Astrocyte (in vitro differentiated cells and primary cell): ENCODE measurements around the gene FYN. TPM values are rescaled to one million over a fixed set of nuclear protein-coding genes. Genes with fewer than 3 reads are reported as not detected.

Source experiments
- DNase-seq: peaks from one replicate; pipeline ENCODE4 v3.0.0-alpha.2; 2010; ENCODE audit warnings: low read depth
- FAIRE-seq: peaks from 2 replicates; lab custom pipeline; 2011; peaks lifted over from hg19 to GRCh38; lab: Jason Lieb, UNC
- H2AFZ ChIP-seq: 2 replicates; pipeline ENCODE4 v1.6.0; 2012; ENCODE audit warnings: low read depth, low read length, inconsistent platforms
- H3K27ac ChIP-seq: 2 replicates; pipeline ENCODE4 v1.5.1; 2011; ENCODE audit warnings: low read depth, low read length, inconsistent platforms
- H3K27me3 ChIP-seq: 2 replicates; pipeline ENCODE4 v1.6.0; 2011; ENCODE audit warnings: low read length, inconsistent platforms; ENCODE audit not compliant: insufficient read depth
- H3K36me3 ChIP-seq: 2 replicates; pipeline ENCODE4 v1.5.1; 2011; ENCODE audit warnings: low read length, inconsistent platforms; ENCODE audit not compliant: insufficient read depth
- H3K4me1 ChIP-seq: 2 replicates; pipeline ENCODE4 v1.5.1; 2011; ENCODE audit warnings: low read length, inconsistent platforms; ENCODE audit not compliant: insufficient read depth
- H3K4me2 ChIP-seq: 2 replicates; pipeline ENCODE4 v1.6.0; 2012; ENCODE audit warnings: low read length, inconsistent platforms
- H3K4me3 ChIP-seq: 2 replicates; pipeline ENCODE4 v1.5.1; 2011; ENCODE audit warnings: low read depth, mild to moderate bottlenecking, low read length, inconsistent platforms; ENCODE audit not compliant: insufficient read depth
- H3K79me2 ChIP-seq: 2 replicates; pipeline ENCODE4 v1.6.0; 2012; ENCODE audit warnings: mild to moderate bottlenecking, low read length, inconsistent platforms; ENCODE audit not compliant: insufficient read depth
- H3K9ac ChIP-seq: 2 replicates; pipeline ENCODE4 v1.6.0; 2012; ENCODE audit warnings: mild to moderate bottlenecking, low read length, inconsistent platforms
- H3K9me3 ChIP-seq: 2 replicates; pipeline ENCODE4 v1.5.1; 2012; ENCODE audit warnings: low read depth, mild to moderate bottlenecking, low read length, inconsistent platforms; ENCODE audit not compliant: insufficient read depth
- H4K20me1 ChIP-seq: 2 replicates; pipeline ENCODE4 v1.6.0; 2012; ENCODE audit warnings: low read length, inconsistent platforms; ENCODE audit not compliant: insufficient read depth
- H3K27ac Mint-ChIP-seq: one replicate; pipeline ENCODE4 v1.8.0; 2021; ENCODE audit warnings: mild to moderate bottlenecking, mixed read lengths; ENCODE audit not compliant: unreplicated experiment
- H3K27me3 Mint-ChIP-seq: one replicate; pipeline ENCODE4 v1.8.0; 2021; ENCODE audit warnings: low read depth, mixed read lengths; ENCODE audit not compliant: unreplicated experiment
- H3K36me3 Mint-ChIP-seq: one replicate; pipeline ENCODE4 v1.8.0; 2021; ENCODE audit warnings: low read depth, mixed read lengths; ENCODE audit not compliant: unreplicated experiment
- H3K4me1 Mint-ChIP-seq: one replicate; pipeline ENCODE4 v1.8.0; 2021; ENCODE audit warnings: low read depth, mixed read lengths; ENCODE audit not compliant: unreplicated experiment
- H3K4me3 Mint-ChIP-seq: one replicate; pipeline ENCODE4 v1.8.0; 2021; ENCODE audit warnings: mild to moderate bottlenecking, moderate library complexity, mixed read lengths; ENCODE audit not compliant: unreplicated experiment
- H3K9me3 Mint-ChIP-seq: one replicate; pipeline ENCODE4 v1.8.0; 2021; ENCODE audit warnings: mild to moderate bottlenecking, mixed read lengths; ENCODE audit not compliant: unreplicated experiment
- CTCF ChIP-seq: IDR thresholded peaks from 2 replicates; pipeline ENCODE4 v1.5.1; 2011; ENCODE audit warnings: low read depth, mild to moderate bottlenecking, inconsistent platforms, low read length, moderate library complexity; ENCODE audit not compliant: insufficient read depth
- EZH2 ChIP-seq: IDR thresholded peaks from 2 replicates; pipeline ENCODE4 v1.6.1; 2012; ENCODE audit warnings: mild to moderate bottlenecking, low read length, inconsistent platforms; ENCODE audit not compliant: insufficient read depth
- total RNA-seq: library from RNA; stranded (reverse); gene quantifications from 2 replicates; pipeline ENCODE4 v1.2.1, GENCODE V29; 2021

The FYN gene
- total RNA-seq, 1 donor from 2014 or later, result 167 TPM

DNA sequence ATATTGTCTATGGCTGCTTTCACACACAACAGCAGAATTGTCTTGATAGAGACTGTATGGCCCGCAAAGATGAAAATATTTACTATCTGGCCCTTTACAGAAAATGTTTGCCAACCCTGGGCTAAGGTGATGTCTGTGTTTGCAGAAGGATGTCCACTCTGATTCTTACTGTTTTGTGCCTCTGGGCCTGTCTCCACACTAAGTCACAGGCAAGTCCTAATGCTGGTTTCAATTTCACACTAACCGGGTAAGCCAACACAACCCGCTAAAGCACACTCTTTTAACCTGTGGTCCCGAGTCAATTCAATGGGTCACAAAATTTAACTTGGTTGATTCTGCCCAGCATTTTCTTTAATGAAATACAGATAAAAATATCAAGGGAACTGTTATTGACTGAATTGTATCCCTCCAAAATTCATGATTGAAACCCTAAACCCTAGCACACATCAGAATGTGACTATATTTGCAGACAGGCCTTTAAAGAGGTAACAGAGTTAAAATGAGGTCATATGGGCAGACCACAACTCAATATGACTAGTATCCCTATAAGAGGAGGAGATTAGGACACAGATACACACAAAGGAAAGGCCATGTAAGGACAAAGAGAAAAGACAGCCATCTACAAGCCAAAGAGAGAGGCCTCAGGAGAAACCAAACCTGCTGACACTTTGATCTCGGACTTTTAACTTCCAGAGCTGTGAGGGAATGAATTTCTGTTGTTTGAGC, 78.4 kb downstream of the FYN start:
- Mint-ChIP-seq H3K4me1 (peaks cover 55% of the 10 kb centered on the region), H3K9me3 (no peaks in the 10 kb centered on the region), H3K27me3 (no peaks in the 10 kb centered on the region), H3K27ac (no peak overlapping the region), H3K4me3 (no peak overlapping the region), H3K36me3 (no peaks in the 10 kb centered on the region)
- Histone ChIP-seq H3K4me3 (no peak overlapping the region), H3K27me3 (no peaks in the 10 kb centered on the region), H2AFZ (no peak overlapping the region), H3K4me1 (peaks cover 10% of the 10 kb centered on the region), H4K20me1 (peaks cover 4% of the 10 kb centered on the region), H3K36me3 (no peaks in the 10 kb centered on the region), H3K9me3 (no peaks in the 10 kb centered on the region), H3K79me2 (peaks cover 71% of the 10 kb centered on the region), H3K27ac (no peak overlapping the region), H3K9ac (no peak overlapping the region), H3K4me2 (no peak overlapping the region)
- no peak for FAIRE-seq
- TF ChIP-seq EZH2 (no peak), CTCF (no peak)
- DNase-seq, result no peak

GRCh38 chr6:111794300-111794699, 79.0 kb downstream of the FYN start:
- peaks cover 4% of the 10 kb centered on the region for H4K20me1 ChIP-seq
- H3K27me3 ChIP-seq, result no peaks in the 10 kb centered on the region
- Mint-ChIP-seq H3K4me3 (no peak overlapping the region), H3K4me1 (peaks cover 49% of the 10 kb centered on the region), H3K9me3 (no peaks in the 10 kb centered on the region), H3K36me3 (no peaks in the 10 kb centered on the region), H3K27ac (no peak overlapping the region), H3K27me3 (no peaks in the 10 kb centered on the region)
- DNase-seq, result no peak
- TF ChIP-seq CTCF, result no peak
- TF ChIP-seq EZH2, result no peak
- no peak overlapping the region for H3K9ac ChIP-seq
- H3K36me3 ChIP-seq, result no peaks in the 10 kb centered on the region
- no peak overlapping the region for H3K4me2 ChIP-seq
- no peak for FAIRE-seq
- H3K79me2 ChIP-seq, result peaks cover 71% of the 10 kb centered on the region
- H3K27ac ChIP-seq, result no peak overlapping the region
- H3K9me3 ChIP-seq, result no peaks in the 10 kb centered on the region
- no peak overlapping the region for H3K4me3 ChIP-seq
- no peak overlapping the region for H2AFZ ChIP-seq
- H3K4me1 ChIP-seq, result peaks cover 8% of the 10 kb centered on the region

DNA sequence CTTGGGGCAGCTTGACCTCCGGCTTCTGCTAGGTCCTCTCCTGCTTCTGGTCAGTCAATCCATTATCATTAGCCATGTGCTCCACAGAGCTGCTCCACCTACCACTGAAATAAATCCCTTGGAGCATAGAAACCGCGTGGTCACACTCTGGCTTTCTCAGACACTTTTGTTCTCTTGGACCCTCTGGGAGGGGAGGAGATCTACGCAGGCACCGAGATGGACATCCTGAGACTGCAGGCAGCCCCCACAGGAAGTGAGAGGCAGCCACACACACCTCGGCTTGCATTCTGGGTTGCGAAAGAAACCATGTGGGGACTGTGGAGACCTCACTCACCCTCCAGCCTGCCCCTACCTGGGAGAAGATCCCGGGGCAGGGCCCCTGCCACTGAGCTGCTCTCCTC, 79.5 kb downstream of the FYN start:
- no peaks in the 10 kb centered on the region for H3K9me3 Mint-ChIP-seq
- H3K79me2 ChIP-seq, result peaks cover 75% of the 10 kb centered on the region
- peaks cover 8% of the 10 kb centered on the region for H3K4me1 ChIP-seq
- H3K9me3 ChIP-seq, result no peaks in the 10 kb centered on the region
- no peaks in the 10 kb centered on the region for H3K36me3 Mint-ChIP-seq
- no peaks in the 10 kb centered on the region for H3K27me3 Mint-ChIP-seq
- H3K4me3 ChIP-seq, result no peak overlapping the region
- no peak overlapping the region for H3K4me2 ChIP-seq
- peaks cover 10% of the 10 kb centered on the region for H4K20me1 ChIP-seq
- H3K36me3 ChIP-seq, result no peaks in the 10 kb centered on the region
- H3K27me3 ChIP-seq, result no peaks in the 10 kb centered on the region
- FAIRE-seq (no peak), DNase-seq (no peak)
- peaks cover 48% of the 10 kb centered on the region for H3K4me1 Mint-ChIP-seq
- no peak overlapping the region for H2AFZ ChIP-seq
- no peak overlapping the region for H3K27ac ChIP-seq
- H3K4me3 Mint-ChIP-seq, result no peak overlapping the region
- H3K9ac ChIP-seq, result no peak overlapping the region
- peak overlapping the region; percentile 76 for H3K27ac Mint-ChIP-seq
- TF ChIP-seq EZH2 (no peak), CTCF (no peak)
